Measurements from ENCODE around the gene FBRS.
"Not testable (repeated sequence)": the region's sequence is repeated elsewhere in the genome, so short reads cannot be mapped to it uniquely, and the experiment has no call there.

FBRS gene

GRCh38 chr16:30698139-30698815, 40.0 kb downstream of the FBRS start:
- peak; percentile 91 for DNase-seq (ENCODE audit: low read depth, low spot score)

GRCh38 chr16:30698816-30699614, 40.8 kb downstream of the FBRS start, which contains the start of gene SRCAP:
Gene SRCAP, plus strand, starts transcription at chr16:30699171. Its CDS starts 1,654 bp downstream, at chr16:30700825.
- peak; percentile 40 for DNase-seq (ENCODE audit: low read depth, low spot score)

GRCh38 chr16:30699615-30700099, 41.4 kb downstream of the FBRS start:
- DNase-seq (ENCODE audit: low read depth, low spot score), result no peak

GRCh38 chr16:30700491-30700890, 42.3 kb downstream of the FBRS start:
- no peak for DNase-seq (ENCODE audit: low read depth, low spot score)

GRCh38 chr16:30700971-30701370, 42.7 kb downstream of the FBRS start:
- no peak for DNase-seq (ENCODE audit: low read depth, low spot score)

- not testable (repeated sequence) for DNase-seq (ENCODE audit: low read depth, low spot score)
These were observed 44.8 kb downstream of the FBRS start for GRCh38 chr16:30703071-30703470.

GRCh38 chr16:30703971-30704370, 45.7 kb downstream of the FBRS start:
- no peak for DNase-seq (ENCODE audit: low read depth, low spot score)

GRCh38 chr16:30706046-30706445, 47.8 kb downstream of the FBRS start:
- DNase-seq (ENCODE audit: low read depth, low spot score), result no peak

- no peak for DNase-seq (ENCODE audit: low read depth, low spot score)
These were observed 52.7 kb downstream of the FBRS start for GRCh38 chr16:30710971-30711370.

GRCh38 chr16:30711712-30712111, 53.5 kb downstream of the FBRS start:
- DNase-seq (ENCODE audit: low read depth, low spot score), result no peak

GRCh38 chr16:30715750-30716445, 57.7 kb downstream of the FBRS start:
- DNase-seq (ENCODE audit: low read depth, low spot score), result no peak

GRCh38 chr16:30720086-30720485, 61.9 kb downstream of the FBRS start:
- no peak for DNase-seq (ENCODE audit: low read depth, low spot score)

Data from brain pericyte (primary cell).